Measurements from ENCODE around the gene TEK.

The TEK gene

DNA sequence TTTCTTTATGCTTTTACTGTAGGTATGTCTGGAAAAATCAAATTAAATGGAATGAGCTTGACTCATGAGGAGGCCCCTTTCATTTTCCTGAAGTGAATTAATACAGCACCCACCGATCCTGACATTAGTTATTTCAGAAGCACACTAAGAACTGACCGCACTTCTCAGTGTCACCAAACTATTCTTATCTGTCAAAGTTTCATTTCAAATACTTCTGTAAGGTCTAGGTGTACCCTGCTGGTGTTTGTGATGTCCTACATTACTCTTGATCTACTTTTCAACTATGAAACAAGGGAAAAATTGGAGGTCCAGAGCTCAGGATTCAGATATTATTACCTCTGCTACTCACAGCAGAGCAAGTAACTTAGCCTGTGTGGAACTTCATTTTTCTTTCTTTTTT lies 1.8 kb upstream of the TEK start:
- H3K9me3 ChIP-seq (ENCODE audit: control insufficient read depth, insufficient read depth, low read depth, low read length): no peaks in the 10 kb centered on the region
- CTCF ChIA-PET: interaction anchor here (0.7 kb wide), 1 partner anchor 20 kb away, joined by 4 read pairs; no protein-coding TSS in a partner anchor
- TF ChIP-seq ZNF138 (tag by site-specific recombination; IDR thresholded peaks at IDR 0.05; ENCODE audit: borderline replicate concordance) (no peak), ZIC2 (tag by site-specific recombination; IDR thresholded peaks at IDR 0.05) (no peak), ZNF146 (tag by site-specific recombination; IDR thresholded peaks at IDR 0.05) (no peak), OSR2 (tag by site-specific recombination; IDR thresholded peaks at IDR 0.05) (no peak), ZNF311 (tag by site-specific recombination; IDR thresholded peaks at IDR 0.05; ENCODE audit: borderline replicate concordance) (no peak), ZNF404 (tag by site-specific recombination; IDR thresholded peaks at IDR 0.05) (no peak), ZNF76 (tag by site-specific recombination; IDR thresholded peaks at IDR 0.05; ENCODE audit: borderline replicate concordance, low read depth) (no peak), ZNF473 (tag by site-specific recombination; IDR thresholded peaks at IDR 0.05) (no peak), IKZF3 (tag by site-specific recombination; IDR thresholded peaks at IDR 0.05) (no peak), PRDM1 (tag by site-specific recombination; IDR thresholded peaks at IDR 0.05) (no peak), KLF10 (tag by site-specific recombination; IDR thresholded peaks at IDR 0.05) (no peak), ZNF350 (tag by site-specific recombination; IDR thresholded peaks at IDR 0.05) (no peak), ZNF16 (tag by site-specific recombination; IDR thresholded peaks at IDR 0.05; ENCODE audit: low read depth) (no peak), ZNF24 (tag by site-specific recombination; IDR thresholded peaks at IDR 0.05) (no peak), ZNF837 (tag by site-specific recombination; IDR thresholded peaks at IDR 0.05) (no peak), MYNN (tag by site-specific recombination; IDR thresholded peaks at IDR 0.05; ENCODE audit: borderline replicate concordance) (no peak), SP2 (tag by site-specific recombination; IDR thresholded peaks at IDR 0.05) (no peak), ZNF548 (tag by site-specific recombination; IDR thresholded peaks at IDR 0.05) (no peak)
- TF ChIP-seq, protein P1, sequence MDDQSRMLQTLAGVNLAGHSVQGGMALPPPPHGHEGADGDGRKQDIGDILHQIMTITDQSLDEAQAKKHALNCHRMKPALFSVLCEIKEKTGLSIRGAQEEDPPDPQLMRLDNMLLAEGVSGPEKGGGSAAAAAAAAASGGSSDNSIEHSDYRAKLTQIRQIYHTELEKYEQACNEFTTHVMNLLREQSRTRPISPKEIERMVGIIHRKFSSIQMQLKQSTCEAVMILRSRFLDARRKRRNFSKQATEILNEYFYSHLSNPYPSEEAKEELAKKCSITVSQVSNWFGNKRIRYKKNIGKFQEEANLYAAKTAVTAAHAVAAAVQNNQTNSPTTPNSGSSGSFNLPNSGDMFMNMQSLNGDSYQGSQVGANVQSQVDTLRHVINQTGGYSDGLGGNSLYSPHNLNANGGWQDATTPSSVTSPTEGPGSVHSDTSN (CRISPR knock-in tag; IDR thresholded peaks at IDR 0.05): no peak
- TF ChIP-seq, protein P2, sequence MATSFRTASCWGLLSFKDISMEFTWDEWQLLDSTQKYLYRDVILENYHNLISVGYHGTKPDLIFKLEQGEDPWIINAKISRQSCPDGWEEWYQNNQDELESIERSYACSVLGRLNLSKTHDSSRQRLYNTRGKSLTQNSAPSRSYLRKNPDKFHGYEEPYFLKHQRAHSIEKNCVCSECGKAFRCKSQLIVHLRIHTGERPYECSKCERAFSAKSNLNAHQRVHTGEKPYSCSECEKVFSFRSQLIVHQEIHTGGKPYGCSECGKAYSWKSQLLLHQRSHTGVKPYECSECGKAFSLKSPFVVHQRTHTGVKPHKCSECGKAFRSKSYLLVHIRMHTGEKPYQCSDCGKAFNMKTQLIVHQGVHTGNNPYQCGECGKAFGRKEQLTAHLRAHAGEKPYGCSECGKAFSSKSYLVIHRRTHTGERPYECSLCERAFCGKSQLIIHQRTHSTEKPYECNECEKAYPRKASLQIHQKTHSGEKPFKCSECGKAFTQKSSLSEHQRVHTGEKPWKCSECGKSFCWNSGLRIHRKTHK (tag by site-specific recombination; IDR thresholded peaks at IDR 0.05): no peak
- H3K36me3 ChIP-seq (ENCODE audit: control insufficient read depth in 2 of 2, insufficient read depth in 1 of 2, low read length in 2 of 2): no peaks in the 10 kb centered on the region
- POLR2A ChIA-PET: no interaction called here
- H3K27ac ChIP-seq (ENCODE audit: extremely low read depth, low read depth, low read length): no peak overlapping the region
- no peaks in the 10 kb centered on the region for H3K4me1 ChIP-seq (ENCODE audit: control insufficient read depth, insufficient read depth, low read length)
- no peak overlapping the region for H3K4me3 ChIP-seq (ENCODE audit: low read depth, low read length)

DNA sequence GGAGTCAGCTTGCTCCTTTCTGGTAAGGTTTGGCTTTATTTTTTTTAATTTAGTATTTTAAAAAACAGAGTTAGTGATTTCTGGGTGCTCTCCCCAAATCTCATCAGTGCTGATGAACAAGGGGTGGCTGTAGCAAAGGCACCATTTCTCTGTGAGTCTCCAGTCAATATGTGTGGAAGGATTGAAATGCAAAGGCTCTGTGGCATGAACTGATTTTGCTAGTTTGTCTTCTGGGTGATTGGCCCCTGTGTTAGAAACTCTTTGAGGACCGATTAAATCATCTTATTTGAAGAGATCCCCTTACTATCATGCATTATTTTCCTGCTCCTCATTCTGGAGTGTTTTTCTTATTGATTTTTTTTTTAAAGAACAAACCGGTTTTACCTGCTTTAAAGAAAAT lies 596 bp downstream of the TEK start:
- Histone ChIP-seq H3K4me1 (ENCODE audit: control insufficient read depth, insufficient read depth, low read length) (no peaks in the 10 kb centered on the region), H3K4me3 (ENCODE audit: low read depth, low read length) (no peak overlapping the region), H3K27ac (ENCODE audit: extremely low read depth, low read depth, low read length) (no peak overlapping the region), H3K9me3 (ENCODE audit: control insufficient read depth, insufficient read depth, low read depth, low read length) (no peaks in the 10 kb centered on the region), H3K36me3 (ENCODE audit: control insufficient read depth in 2 of 2, insufficient read depth in 1 of 2, low read length in 2 of 2) (no peaks in the 10 kb centered on the region)
- no peak for TF ChIP-seq ZNF350 (tag by site-specific recombination; IDR thresholded peaks at IDR 0.05)
- no peak for TF ChIP-seq ZIC2 (tag by site-specific recombination; IDR thresholded peaks at IDR 0.05)
- no peak for TF ChIP-seq GFI1B (tag by site-specific recombination; IDR thresholded peaks at IDR 0.05)
- no peak for TF ChIP-seq ZNF311 (tag by site-specific recombination; IDR thresholded peaks at IDR 0.05; ENCODE audit: borderline replicate concordance)
- no peak for TF ChIP-seq ZNF610 (tag by site-specific recombination; IDR thresholded peaks at IDR 0.05; ENCODE audit: borderline replicate concordance)
- ChIA-PET POLR2A (no interaction called here), CTCF (no interaction called here)

DNA sequence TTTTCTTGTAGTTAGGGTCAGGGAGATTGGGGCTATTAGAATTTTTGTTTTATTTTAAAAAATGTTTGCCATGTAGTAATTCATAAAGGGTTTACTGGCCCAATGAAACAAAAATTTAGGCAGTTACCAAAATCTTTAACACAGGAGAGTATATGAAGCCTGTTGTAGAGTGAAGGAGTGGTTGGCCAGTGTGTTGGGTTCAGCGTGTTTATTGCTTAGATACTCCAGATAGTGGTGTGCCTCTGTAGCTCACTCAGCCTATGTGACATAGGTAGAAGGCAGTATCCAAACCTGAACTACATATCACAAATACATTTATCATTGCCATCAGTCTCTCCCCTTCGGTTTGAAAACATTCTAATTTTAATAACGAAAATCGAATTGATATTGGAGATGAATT lies 1.2 kb downstream of the TEK start:
- ChIA-PET CTCF (no interaction called here), POLR2A (no interaction called here)
- Histone ChIP-seq H3K27ac (ENCODE audit: extremely low read depth, low read depth, low read length) (no peak overlapping the region), H3K4me3 (ENCODE audit: low read depth, low read length) (no peak overlapping the region), H3K36me3 (ENCODE audit: control insufficient read depth in 2 of 2, insufficient read depth in 1 of 2, low read length in 2 of 2) (no peaks in the 10 kb centered on the region), H3K9me3 (ENCODE audit: control insufficient read depth, insufficient read depth, low read depth, low read length) (no peaks in the 10 kb centered on the region), H3K4me1 (ENCODE audit: control insufficient read depth, insufficient read depth, low read length) (no peaks in the 10 kb centered on the region)
- TF ChIP-seq, protein P3, sequence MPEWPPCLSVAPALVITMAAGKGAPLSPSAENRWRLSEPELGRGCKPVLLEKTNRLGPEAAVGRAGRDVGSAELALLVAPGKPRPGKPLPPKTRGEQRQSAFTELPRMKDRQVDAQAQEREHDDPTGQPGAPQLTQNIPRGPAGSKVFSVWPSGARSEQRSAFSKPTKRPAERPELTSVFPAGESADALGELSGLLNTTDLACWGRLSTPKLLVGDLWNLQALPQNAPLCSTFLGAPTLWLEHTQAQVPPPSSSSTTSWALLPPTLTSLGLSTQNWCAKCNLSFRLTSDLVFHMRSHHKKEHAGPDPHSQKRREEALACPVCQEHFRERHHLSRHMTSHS (tag by site-specific recombination; IDR thresholded peaks at IDR 0.05): no peak
- TF ChIP-seq EGR2 (tag by site-specific recombination; IDR thresholded peaks at IDR 0.05; ENCODE audit: low read depth): no peak

Measured in HEK293 (cell line).